OCI-LY7 (cell line): ENCODE measurements around the gene CEP78. TPM values are rescaled to one million over a fixed set of nuclear protein-coding genes. Genes with fewer than 3 reads are reported as not detected.
"Not testable (repeated sequence)": the region's sequence is repeated elsewhere in the genome, so short reads cannot be mapped to it uniquely, and the experiment has no call there.

Experiments
- BruUV-seq: library from RNA; stranded (reverse); fragments of 400-500 nt; replicated peaks from 2 replicates; lab custom pipeline; 2021; lab: Mats Ljungman, UMichigan
- CTCF ChIA-PET: fragments of 300-600 bp; sonication (Branson Sonifier 250); formaldehyde crosslinking; loops from one replicate; lab custom pipeline; 2022; ENCODE audit warnings: antibody characterized with exemption; ENCODE audit not compliant: unreplicated experiment; lab: Charles Lee
- POLR2A ChIA-PET: fragments of 300-600 bp; sonication (Branson Sonifier 250); formaldehyde crosslinking; loops from one replicate; lab custom pipeline; 2022; ENCODE audit warnings: antibody characterized with exemption; lab: Charles Lee
- DNase-seq: peaks from one replicate; pipeline ENCODE4 v3.0.0-alpha.2; 2015; ENCODE audit warnings: low spot score
- H2AFZ ChIP-seq: fragments of 200-600 bp; sonication (generic), shearing (Covaris generic); 2 replicates; pipeline ENCODE4 v1.6.1; 2014; ENCODE audit warnings: mild to moderate bottlenecking, antibody characterized with exemption, low read length, moderate library complexity
- H3K27ac ChIP-seq: fragments of 200-600 bp; sonication (generic); 2 replicates; pipeline ENCODE4 v1.5.1; 2014; ENCODE audit warnings: mixed run types, low read depth, mild to moderate bottlenecking, moderate library complexity, low read length, inconsistent platforms; ENCODE audit not compliant: poor library complexity, severe bottlenecking
- H3K36me3 ChIP-seq: fragments of 200-600 bp; sonication (generic); 2 replicates; pipeline ENCODE4 v1.6.1; 2014; ENCODE audit warnings: mild to moderate bottlenecking, antibody characterized with exemption, low read length, moderate library complexity, mixed read lengths; ENCODE audit not compliant: insufficient read depth
- H3K4me1 ChIP-seq: fragments of 200-600 bp; sonication (generic); 2 replicates; pipeline ENCODE4 v1.5.1; 2014; ENCODE audit warnings: mild to moderate bottlenecking, low read length; ENCODE audit not compliant: insufficient read depth, poor library complexity, severe bottlenecking
- H3K4me2 ChIP-seq: fragments of 200-600 bp; sonication (generic); 2 replicates; pipeline ENCODE4 v1.6.1; 2014; ENCODE audit warnings: mild to moderate bottlenecking, low read length
- H3K4me3 ChIP-seq: fragments of 200-600 bp; sonication (generic); 2 replicates; pipeline ENCODE4 v1.5.1; 2014; ENCODE audit warnings: mild to moderate bottlenecking, low read depth, low read length; ENCODE audit not compliant: poor library complexity, severe bottlenecking
- H3K79me2 ChIP-seq: fragments of 200-600 bp; sonication (generic); 2 replicates; pipeline ENCODE4 v1.6.1; 2016; ENCODE audit warnings: low read depth, mild to moderate bottlenecking, low read length, moderate library complexity, mixed read lengths; ENCODE audit not compliant: insufficient read depth
- H3K9me2 ChIP-seq: fragments of 200-600 bp; sonication (generic); 2 replicates; pipeline ENCODE4 v1.6.1; 2016; ENCODE audit warnings: mild to moderate bottlenecking, low read length, mixed read lengths; ENCODE audit not compliant: insufficient read depth
- H3K9me3 ChIP-seq: fragments of 200-600 bp; sonication (generic); 2 replicates; pipeline ENCODE4 v1.6.1; 2014; ENCODE audit warnings: mild to moderate bottlenecking, mixed run types, low read length, mixed read lengths
- H4K20me1 ChIP-seq: fragments of 200-600 bp; sonication (generic); 2 replicates; pipeline ENCODE4 v1.6.1; 2014; ENCODE audit warnings: mild to moderate bottlenecking, antibody characterized with exemption, low read length, moderate library complexity, mixed read lengths; ENCODE audit not compliant: insufficient read depth
- CTCF ChIP-seq: fragments of 200-600 bp; sonication (generic); conservative IDR thresholded peaks from 2 replicates; pipeline ENCODE4 v1.5.1; 2014; ENCODE audit warnings: mild to moderate bottlenecking, antibody characterized with exemption, low read length, moderate library complexity, mixed read lengths
- EZH2phosphoT487 ChIP-seq: fragments of 200-600 bp; sonication (generic); IDR thresholded peaks from 2 replicates; pipeline ENCODE4 v1.6.1; 2018; ENCODE audit warnings: low read depth, borderline replicate concordance, mild to moderate bottlenecking, mixed run types, antibody characterized with exemption, low read length, moderate library complexity, mixed read lengths
- intact Hi-C: fragments of 100-400 bp; cut with micrococcal nuclease; formaldehyde crosslinking; loops from one replicate; pipeline ENCODE4 v1.10.0; 2022; ENCODE audit not compliant: unreplicated experiment
- total RNA-seq, 2 experiments: library from RNA; depleted of rRNA in 1 of 2; stranded (reverse); fragments of >200 nt in 1 of 2; shearing (Covaris generic) in 1 of 2; gene quantifications; 2 replicates each; pipeline ENCODE4 v1.2.3, GENCODE V29; 2014 to 2022

Gene CEP78
- total RNA-seq, 2 experiments from 2014 or later = 49.5 to 59.3 TPM

- ChIA-PET CTCF (no interaction called here), POLR2A (interaction anchor here (0.7 kb wide), 1 partner anchor 11 kb away, joined by 3 read pairs; no protein-coding TSS in a partner anchor)
- no peaks in the 10 kb centered on the region for H3K9me2 ChIP-seq
- no peak overlapping the region for H3K27ac ChIP-seq
- no peaks in the 10 kb centered on the region for H3K36me3 ChIP-seq
- H3K9me3 ChIP-seq = no peaks in the 10 kb centered on the region
- H3K79me2 ChIP-seq = no peaks in the 10 kb centered on the region
- H2AFZ ChIP-seq = no peak overlapping the region
- TF ChIP-seq EZH2phosphoT487 (no peak), CTCF (no peak)
- no peak overlapping the region for H3K4me2 ChIP-seq
- no peaks in the 10 kb centered on the region for H4K20me1 ChIP-seq
- no peaks in the 10 kb centered on the region for H3K4me1 ChIP-seq
- DNase-seq = no peak
- intact Hi-C loops = no loop called here
- BruUV-seq = no TSS peak
- no peak overlapping the region for H3K4me3 ChIP-seq
Observed at GRCh38 chr9:78280982-78281668, 45.2 kb downstream of the CEP78 start.

GRCh38 chr9:78284181-78284580, 48.3 kb downstream of the CEP78 start:
- H3K4me1 ChIP-seq, H3K9me3 ChIP-seq, H3K4me2 ChIP-seq, BruUV-seq, H3K9me2 ChIP-seq, H2AFZ ChIP-seq, H3K4me3 ChIP-seq, H3K27ac ChIP-seq, intact Hi-C loops, H4K20me1 ChIP-seq, H3K79me2 ChIP-seq, H3K36me3 ChIP-seq, DNase-seq: not testable (repeated sequence)
- CTCF ChIA-PET = interaction anchor here (1.2 kb wide), 1 partner anchor 10 kb away, joined by 4 read pairs; no protein-coding TSS in a partner anchor
- POLR2A ChIA-PET = interaction anchor here (0.5 to 1.7 kb wide), 6 partner anchors 13 to 1047 kb away, joined by 3 to 7 read pairs (median 3); partner anchors contain the start of gene PSAT1

GRCh38 chr9:78286125-78286524, 50.2 kb downstream of the CEP78 start:
- ChIA-PET CTCF (no interaction called here), POLR2A (interaction anchor here (0.9 kb wide), 1 partner anchor 8 kb away, joined by 4 read pairs; no protein-coding TSS in a partner anchor)
- H3K4me1 ChIP-seq = no peaks in the 10 kb centered on the region
- DNase-seq = no peak
- no peaks in the 10 kb centered on the region for H3K79me2 ChIP-seq
- no peak for TF ChIP-seq EZH2phosphoT487
- no peak for TF ChIP-seq CTCF
- intact Hi-C loops = no loop called here
- H4K20me1 ChIP-seq = no peaks in the 10 kb centered on the region
- no TSS peak for BruUV-seq
- no peaks in the 10 kb centered on the region for H3K36me3 ChIP-seq
- H2AFZ ChIP-seq = no peak overlapping the region
- no peak overlapping the region for H3K27ac ChIP-seq
- H3K9me3 ChIP-seq = no peaks in the 10 kb centered on the region
- H3K4me3 ChIP-seq = no peak overlapping the region
- no peak overlapping the region for H3K4me2 ChIP-seq
- no peaks in the 10 kb centered on the region for H3K9me2 ChIP-seq
